MV-4-11 (cell line): ENCODE data around the gene CLRN2.
A peak's percentile ranks its signal among the peaks of the same experiment; 100 is the strongest.
"Not testable (repeated sequence)": the region's sequence is repeated elsewhere in the genome, so short reads cannot be mapped to it uniquely, and the experiment has no call there.

Experiments used
- DNase-seq: peaks from one replicate; lab custom pipeline; 2025; lab: John Stamatoyannopoulos, UW

Gene CLRN2

DNA sequence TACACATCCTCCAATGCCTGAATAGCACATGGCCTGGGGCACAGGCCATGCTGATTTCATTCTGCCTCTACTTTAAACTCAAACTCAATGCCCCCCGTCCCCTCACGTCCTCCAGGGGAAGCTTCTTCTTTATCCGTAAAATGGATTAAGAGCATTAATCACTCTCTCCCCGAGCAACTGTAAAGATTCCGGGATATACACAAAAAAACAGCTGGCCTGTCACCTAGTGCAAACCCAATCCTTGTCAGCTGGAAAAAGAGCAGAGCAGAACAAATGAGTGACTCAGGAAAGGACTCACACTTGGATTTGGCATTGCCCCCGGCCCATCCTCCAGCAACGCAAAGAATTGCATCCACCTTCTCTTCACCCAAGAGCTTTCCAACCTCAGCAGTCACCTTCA, 10.9 kb upstream of the CLRN2 start:
- DNase-seq, result no peak

DNA sequence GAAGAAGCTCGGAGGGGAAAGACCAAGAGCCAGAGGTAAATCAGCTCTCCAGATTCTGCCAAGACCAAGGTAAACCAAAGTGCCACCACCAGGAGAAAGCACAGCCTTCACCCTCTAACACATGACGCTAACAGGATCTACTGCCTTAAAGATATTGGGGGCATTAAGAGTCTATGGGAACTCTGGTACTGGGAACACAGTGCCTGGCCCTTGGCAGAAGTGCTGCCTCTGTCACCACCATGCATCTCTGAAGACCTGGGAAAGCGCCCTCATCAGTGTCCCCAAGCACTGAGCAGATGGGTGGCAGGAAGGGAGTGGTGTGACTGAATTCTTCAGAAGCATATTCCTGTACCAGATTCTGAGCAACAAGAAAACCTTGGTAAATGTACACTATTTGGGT, 4.4 kb upstream of the CLRN2 start:
- no peak for DNase-seq

DNA sequence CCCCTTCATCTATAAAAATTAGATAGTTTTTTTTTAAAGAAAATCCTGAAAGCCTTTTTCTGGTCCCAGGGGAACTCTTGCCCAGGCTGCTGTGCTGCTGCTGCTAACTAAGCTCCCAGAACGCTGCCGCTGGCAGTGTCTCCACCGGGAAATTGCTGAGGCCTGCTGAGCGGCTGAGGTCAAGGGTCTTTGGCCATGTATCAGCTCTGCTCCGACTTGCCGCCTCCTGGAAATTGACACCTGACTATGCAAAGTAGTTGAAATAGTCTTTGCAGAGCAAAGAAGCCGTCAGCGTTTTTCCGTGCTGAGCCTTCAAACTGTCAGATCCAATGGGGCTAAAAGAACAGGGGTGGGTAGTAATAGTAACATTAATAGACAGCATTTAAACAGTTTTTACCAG, 3.9 kb upstream of the CLRN2 start:
- no peak for DNase-seq

DNA sequence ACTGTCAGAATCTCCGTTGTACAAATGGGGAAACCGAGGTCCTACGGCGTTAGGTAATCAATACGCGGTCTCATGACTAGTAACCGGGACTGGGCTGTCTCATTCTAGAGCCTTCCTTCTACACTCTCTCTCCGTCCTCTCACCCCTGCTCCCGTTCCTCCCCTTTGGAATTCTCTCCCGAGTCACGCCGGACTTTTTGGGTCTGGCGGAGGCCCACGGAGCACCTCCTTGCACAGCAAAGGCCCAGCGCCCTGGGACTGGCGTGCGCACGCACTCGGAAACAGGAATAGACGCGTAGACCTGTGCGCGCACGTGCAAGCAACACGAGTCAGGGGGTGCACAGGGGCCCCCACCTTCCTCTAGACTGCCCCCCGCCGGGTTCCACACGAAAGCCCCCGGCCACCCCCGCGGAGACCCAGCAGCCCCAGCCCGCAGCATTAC, 3.4 kb upstream of the CLRN2 start:
- peak; percentile 36 for DNase-seq

DNA sequence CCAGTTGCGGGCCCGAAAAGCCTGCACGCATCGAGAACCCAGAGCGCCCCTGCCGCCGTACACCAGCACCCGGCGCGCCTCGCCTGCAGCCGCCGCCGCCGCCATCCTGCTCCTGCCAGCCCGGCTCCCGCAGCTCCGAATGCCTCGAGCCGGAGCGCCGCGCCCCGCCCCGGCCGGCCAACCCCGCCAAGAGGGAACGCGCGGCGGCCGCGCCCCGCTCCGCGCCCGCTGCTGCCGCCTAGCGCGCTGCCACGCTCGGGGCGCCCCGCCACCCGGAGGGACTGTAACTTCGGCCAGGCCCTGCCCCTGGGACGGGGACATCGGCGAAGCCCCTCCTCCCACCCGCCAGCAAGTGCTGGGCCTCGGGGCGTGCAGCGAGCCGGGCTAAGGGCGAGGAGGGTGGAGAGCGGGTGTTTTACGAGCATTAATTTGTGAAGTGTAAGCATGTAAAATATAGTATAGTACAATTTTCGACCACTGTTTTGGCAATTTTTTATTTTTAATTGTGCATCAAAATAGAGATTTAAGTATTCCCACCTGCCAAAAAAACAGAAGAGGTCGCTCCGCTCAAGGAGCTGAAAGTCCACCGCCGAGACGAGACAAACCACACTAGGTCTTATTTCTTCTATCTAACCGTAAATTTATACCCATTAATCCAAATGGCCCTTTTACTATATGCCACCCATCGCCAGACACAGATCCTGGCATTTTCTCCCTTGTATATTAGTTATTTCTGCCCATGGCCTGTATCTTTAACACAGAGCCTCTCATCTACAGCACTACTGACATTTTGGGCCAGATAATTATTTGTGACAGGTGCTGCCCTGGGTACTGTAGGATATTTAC, 2.8 kb upstream of the CLRN2 start, which contains the start of gene QDPR:
QDPR (minus strand) TSS at position 141 of the 846 bp plus-strand sequence; CDS start at position 105, 36 bp downstream.
- peak; percentile 60 for DNase-seq

DNA sequence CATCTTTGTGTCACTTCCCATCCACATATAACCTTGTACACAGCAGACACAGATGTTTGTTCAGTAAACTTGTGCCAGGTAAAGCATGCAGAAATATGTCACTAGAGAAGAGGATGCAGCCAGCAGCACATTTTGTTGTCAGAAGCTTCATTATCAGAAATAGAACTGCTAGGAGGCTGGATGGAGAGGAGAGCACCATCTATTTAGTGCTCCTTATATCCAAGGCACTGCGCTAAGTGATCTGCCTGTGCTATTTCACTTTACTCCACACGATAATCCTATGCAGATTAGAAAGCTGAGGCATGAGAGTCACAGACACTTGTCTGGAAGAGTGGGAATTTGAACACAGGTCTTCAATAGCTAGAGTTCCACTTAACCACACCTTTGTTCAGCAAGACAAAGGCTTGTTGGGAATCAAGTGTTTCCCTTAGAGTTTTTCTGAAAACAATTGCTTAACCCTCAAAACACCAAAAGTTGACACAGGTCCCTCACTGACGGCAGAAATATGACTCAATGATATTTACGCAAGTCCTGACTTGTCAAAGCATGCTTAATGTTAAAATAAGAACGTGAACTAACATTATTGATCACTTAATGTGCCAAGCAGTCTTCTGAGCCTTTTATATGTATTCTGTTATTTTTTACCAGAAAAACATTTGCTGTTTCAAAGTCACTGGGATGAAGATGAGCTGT, 1.8 kb upstream of the CLRN2 start:
- DNase-seq, result peak; percentile 22

DNA sequence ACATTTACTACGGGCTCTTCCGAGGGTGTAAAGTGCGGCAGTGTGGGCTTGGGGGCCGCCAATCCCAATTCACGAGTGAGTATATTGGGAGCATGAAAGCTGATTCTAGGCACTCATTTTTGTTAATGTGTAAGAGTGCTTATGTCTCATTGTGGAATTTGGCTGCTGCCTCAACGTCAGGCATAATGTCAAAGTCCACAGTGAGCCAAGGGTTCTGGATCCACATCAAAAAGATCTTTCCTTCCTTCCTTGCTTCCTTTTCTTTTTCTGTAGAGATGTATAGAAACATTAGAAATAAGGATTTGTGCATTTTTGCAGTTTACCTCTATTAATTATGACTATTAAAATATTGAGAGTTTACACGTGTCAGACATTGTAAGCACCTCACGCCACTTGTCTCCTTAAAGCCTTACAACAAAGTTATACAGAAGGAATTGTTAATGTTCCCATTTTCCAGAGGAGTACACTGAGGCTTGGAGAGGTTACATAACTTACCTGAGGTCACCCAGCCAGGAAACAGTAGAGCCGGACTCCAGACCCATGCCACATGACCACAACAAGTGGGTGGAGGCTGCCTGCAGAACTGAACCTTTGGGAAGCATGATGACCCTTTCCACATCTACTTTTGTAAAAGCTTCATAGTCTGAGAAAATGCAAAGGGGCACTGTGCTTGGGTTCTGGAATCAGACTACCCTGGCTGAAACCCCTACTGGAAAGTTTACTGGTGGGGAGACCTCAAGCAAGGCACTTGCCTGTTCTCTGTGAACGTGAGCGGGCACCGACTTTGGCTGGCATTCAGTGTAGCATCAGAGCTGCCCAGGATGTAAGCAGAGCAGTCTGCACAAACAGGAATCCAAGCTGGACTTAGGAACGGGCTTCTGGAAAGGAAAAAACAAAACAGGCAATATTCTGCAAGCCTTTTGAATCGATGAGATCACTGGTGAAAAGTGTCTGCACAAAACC, 761 bp downstream of the CLRN2 start:
- DNase-seq, result no peak

DNA sequence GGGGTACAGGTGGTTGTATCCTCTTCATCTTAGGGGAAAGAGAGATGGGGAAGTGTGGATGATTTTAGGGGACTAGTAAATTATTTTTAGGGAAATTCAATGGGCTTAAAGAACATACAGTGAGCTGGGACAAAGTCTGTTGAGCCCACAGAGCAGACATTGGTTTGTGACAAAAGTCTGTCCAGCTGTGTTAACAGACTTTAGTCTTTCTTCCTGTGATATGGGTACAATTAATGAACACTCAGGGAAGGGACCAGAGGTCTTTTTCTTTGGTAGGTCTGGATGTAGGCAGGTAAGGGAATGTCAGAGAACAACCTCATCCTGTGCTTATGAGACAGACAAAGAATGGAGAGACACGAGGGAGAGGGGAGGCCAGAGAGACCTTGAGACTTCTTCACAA, 2.0 kb downstream of the CLRN2 start:
- no peak for DNase-seq

DNA sequence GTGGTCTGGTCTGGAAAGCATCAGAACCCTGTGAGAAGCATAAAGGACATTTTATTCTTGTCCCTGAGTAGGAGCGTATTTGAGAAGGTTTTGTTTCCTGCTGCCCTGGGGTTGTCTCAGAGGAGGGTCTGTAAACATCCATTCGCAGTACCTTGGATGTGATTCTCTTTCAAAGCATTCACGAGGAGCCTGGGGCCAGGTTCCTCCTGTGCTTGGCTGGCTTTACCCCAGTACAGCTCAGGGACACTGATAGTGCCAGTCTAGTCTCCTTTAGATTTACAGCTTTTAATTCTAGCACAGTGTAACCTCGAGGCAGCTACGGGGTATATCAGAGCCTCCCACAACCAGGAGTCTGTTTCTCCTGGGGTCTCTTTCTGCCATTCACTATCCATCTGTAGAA, 2.7 kb downstream of the CLRN2 start:
- DNase-seq, result no peak

DNA sequence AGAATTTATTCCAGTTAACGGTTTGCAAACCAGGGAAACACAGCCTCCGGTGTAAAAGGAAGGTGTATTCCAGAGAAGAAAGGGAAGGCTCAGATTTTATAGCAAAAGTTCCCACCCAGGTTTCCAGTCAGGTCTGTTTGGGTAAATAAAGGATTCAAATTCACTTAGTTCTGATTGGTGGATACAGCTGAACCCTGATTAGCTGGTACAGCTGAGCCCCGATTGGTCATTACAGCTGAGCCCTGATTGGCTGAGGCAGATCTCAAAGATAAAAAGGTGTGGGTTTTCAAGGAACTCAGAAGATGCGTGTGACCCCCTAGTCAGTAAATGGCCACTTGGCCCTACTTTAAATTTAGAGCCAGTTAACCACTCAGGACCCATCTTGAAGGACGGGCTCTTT, 6.6 kb downstream of the CLRN2 start:
- no peak for DNase-seq

DNA sequence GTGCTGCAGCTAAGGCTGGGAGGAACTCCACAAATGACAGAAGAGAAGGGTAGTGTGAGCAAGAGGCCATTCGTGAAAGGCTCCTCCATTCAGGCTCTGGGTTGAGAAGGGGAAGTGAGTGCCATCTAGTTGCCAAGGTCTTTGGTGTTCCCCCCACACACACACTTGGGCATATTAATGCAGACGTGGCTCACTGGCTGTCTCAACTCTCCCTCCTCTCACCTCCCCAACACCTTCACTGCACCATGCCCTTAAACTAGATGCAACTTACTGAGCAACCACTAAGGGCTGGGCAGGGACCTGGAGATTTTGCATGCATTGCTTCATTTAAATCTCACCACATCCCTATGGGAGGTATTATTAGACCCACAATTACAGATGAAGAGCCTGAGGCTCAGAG, 8.7 kb downstream of the CLRN2 start:
- peak; percentile 30 for DNase-seq

DNA sequence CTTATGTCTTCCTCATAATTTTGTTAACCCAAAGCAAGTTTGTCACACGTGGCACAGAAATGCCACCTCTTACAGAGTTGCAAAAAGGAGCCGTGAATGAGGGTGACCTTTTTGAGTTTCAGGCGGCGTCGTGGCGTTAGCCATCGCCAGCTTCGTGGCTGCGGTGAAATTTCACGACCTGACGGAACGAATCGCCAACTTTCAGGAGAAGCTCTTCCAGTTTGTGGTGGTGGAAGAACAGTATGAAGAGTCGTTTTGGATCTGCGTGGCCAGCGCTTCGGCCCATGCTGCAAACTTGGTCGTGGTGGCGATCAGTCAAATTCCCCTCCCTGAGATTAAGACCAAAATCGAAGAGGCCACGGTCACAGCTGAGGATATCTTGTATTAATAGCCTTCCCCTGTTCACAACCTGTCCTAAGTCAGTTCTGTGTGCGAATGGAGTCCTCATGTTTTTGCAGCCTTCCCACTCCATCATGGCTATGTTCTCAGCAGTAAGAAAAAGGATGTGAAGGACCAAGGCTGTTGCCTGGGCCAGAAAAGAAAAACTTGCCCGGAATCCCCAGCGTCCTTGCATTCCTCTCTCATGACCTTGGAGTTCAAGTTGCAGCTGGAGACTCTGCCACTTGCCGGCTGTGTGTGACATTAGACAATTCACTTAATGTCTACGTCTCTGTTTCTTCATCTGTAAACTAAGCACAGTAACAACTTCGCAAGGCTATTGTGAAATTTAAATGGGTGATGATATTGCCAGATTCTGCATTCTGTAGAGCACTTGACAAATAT, 11.9 kb downstream of the CLRN2 start:
- DNase-seq, result no peak

DNA sequence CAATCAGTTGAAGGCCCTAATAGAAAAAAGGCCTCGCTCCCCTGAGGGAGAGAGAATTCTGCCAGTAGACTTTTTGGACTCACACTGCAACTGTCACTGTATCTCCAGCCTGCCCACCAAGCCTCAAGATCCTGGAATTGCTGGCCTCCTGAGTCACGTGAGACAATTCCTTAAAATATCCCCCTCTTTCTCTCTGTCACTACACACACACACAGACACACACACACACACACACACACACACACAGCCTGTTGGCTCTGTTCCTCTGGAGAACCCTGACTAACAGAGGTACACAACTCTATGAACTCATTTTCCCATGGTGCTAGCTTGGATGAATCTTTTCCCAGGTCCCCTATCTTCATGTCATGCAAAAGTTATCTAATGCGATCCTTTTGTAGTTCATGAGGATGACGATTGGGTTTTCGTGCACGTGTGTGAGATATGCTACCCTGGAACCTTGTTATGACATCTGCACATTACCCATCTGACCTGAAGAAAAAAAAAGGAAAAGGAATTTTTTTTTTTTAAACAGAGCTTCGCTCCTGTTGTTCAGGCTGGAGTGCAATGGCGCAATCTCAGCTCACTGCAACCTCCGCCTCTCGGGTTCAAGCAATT, 13.7 kb downstream of the CLRN2 start:
- no peak for DNase-seq

DNA sequence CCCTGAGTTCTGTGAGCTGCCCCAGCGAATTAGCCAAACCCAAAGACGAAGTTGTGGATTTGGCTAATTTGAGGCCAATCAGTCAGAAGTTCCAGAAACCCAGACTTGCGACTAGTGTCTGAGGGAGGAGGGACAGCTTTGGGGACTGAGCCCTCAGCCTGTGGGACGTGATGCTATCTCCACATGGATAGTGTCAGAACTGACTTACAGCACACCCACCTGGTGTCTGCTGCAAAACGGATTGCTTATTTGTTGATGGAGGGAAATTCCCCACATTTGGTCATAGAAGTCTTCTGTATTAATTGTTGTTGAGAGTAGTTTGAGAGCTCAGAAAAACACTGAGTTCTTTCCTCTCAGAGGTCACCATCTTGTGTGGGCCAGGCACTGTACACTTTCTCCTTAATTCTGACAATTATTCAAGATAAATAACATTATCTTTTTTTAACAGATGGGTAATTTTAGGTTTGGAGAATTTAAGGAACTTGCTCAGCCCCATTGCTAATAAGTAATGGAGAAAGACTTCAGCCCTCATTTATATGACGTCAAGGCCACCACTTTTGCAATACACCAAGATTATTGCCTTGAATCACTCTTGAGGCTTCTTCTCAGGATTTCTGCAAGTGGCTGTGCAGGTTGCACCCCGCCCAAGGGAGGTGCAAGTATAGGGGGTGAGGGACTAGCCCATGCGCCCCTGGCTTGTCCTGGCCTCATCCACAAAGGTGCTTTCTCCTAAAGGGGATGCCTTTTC, 16.7 kb downstream of the CLRN2 start:
- DNase-seq, result peak; percentile 48

DNA sequence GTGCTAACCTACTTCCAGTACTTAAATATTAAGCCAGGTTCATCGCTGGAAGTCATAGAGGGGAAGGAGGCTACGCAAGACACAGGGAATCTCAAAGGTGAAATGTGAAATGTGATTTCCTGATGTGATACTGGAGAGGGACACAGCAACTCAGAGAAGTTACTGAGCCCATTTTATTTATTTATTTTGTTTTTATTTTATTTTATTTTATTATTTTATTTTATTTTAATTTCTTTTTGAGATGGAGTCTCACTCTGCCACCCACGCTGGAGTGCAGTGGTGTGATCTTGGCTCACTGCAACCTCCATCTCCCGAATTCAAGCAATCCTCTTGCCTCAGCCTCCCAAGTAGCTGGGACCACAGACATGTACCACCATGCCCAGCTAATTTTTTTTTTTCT, 19.7 kb downstream of the CLRN2 start:
- no peak for DNase-seq

DNA sequence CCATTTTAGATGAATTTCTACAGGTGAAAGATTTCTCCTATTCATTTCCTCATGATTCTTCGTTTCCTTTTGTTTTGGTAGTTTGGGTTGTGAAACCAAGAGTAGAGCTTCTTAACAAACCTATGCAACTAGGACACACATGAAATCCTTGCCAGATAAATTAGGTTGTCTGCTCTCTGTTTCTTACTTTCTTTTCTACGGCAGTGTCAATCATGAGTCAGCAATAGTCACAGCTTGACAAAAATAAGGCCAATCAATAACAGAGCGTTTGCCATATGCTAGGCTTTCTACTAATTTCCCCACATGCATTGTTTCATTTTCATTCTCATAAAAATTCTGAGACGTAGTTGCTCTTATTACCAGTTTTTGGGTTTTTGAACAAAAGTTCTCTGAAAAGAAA, 20.3 kb downstream of the CLRN2 start:
- no peak for DNase-seq

DNA sequence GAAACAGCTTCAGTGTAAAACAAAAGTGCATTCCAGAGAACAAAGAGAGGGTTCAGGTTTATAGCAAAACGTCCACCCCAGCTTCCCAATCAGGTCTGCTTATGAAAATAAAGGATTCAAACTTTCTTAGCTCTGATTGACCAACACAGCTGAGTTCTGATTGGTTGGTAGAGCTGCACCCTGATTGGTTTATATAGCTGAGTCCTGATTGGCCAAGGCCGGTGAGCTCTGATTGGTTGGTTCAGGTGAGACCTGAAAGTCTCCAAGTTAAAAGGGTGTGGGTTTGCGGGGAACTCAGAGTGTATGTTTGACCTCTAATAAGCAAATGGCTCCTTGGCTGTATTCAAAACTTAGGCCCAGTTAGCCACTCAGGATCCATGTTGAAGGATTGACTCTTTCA, 20.9 kb downstream of the CLRN2 start:
- no peak for DNase-seq

DNA sequence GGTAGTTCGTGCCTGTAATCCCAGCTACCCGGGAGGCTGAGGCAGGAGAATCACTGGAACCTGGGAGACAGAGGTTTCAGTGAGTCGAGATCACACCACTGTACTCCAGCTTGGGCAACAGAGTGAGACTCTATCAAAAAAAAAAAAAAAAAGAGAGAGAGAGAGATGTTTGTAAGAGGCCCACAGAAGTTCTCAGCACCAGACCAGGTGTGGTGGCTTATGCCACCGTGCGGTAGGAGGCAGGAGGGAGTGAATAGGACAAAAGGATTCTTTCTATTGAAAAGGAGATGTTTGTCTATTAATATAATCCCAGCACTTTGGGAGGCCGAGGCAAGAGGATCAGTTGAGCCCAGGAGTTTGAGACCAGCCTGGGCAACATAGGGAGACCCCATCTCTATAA, 22.1 kb downstream of the CLRN2 start:
- DNase-seq, result not testable (repeated sequence)

DNA sequence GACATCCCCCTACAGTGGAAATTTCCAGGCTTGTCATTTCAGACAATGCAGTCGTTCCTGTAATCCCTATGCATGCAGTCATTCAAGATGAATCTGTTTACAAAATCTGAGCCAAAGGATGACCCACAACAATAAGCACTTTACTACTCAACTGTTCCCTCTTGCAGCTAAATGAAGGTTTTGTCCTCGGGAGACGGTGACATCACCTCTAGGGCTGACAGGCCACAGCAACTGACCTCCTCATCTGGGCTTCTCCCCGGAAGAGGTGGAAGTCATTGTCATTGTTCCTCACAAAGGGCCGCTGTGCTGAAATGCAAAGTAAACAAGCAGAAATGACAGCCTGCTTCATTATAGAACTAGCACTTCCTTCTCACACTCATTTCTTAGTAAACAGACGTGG, 29.2 kb downstream of the CLRN2 start:
- peak; percentile 30 for DNase-seq

DNA sequence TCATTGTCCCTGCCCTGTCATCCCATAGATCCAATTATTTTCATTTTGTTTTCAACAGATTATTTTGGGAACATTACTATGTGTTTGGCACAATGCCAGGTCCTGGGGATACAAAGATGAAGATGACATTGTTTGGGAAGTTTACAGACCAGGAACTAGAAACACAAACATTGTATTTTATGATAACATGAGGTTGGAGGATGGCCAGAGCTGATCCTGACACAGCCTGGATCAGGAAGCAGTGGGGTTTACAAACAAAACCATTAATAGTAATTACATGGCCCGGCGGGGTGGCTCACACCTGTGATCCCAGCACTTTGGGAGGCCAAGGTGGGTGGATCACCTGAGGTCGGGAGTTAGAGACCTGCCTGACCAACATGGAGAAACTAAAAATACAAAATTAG, 29.9 kb downstream of the CLRN2 start:
- no peak for DNase-seq
